CD4-positive, alpha-beta T cell treated with Interleukin-15 for 1 hour (primary cell): Measurements from ENCODE around the gene MTURN.
"Not testable (repeated sequence)": the region's sequence is repeated elsewhere in the genome, so short reads cannot be mapped to it uniquely, and the experiment has no call there.

Experiments
- DNase-seq: peaks from one replicate; pipeline ENCODE4 v3.0.0-alpha.2; 2020

The MTURN gene

DNA sequence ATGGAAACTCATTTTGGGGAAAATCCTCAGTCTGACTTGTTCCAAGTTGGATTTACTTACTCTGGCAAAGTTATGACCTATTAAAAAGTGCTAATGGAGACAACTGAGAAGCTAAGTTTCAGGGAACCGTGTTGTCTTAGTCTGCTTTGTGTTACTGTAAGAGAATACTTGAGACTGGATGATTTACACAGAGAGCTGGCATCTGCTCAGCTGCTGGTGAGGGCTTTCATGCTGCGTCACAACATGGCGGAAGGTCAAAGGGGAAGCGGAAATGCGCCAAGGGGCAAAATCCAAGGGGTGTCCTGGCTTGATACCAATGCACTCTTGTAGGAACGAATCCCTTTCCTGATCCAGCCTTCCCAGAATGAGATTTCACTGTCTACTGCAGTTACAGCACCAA lies 46.4 kb downstream of the MTURN start:
- no peak for DNase-seq

DNA sequence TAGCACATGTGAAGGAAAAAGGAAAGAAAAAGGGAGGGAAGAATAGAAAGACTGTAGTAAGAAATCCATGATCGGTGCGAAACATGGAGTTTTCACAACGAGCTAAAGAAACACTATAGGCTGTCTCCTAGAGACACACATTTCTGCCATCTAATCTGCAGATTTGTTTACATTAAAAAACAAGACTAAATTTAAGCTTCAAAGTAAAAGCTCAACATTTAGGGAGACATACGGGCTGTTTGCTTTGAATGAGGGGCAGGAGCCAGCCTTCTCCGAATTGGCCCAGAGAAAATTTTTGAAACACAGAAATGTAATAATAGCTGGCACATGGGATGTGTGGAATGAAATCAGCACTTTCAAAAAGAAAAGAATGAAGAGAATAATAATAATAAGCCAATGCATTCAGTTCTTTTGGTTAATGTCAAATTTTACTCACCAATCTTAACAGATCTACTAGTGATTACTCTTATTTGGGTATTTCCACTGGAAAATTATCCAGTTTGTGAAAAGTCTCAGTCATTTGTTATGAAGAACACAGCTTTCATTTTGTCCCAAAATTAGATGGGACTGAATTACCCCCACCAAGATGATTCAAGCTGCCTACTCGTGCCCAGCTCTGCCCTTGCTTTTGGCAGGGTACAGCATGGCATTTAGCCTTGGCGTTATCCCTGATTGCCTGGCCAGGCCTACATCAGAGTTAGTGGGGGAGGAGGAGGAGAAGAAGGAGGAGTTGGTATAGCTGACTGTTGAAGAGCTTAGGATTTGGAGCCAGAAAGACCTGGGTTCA lies 47.1 kb downstream of the MTURN start:
- no peak for DNase-seq

DNA sequence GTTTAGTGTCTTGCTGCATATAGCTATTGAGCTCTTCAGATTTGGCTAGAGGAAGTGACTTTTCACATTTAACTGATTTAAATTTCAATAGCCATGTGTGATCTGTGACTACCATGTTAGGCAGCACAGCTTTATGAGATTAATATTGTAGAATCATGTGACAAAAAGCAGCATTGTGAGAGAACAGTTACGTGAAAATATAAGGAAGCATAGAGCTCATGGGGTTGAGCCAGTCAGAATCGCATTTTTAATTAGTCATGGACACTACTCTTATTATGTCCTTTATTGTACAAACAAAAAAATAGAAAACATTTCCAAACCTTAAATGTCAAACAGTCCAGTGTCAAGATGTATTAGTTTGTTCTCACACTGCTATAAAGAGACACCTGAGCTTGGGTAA lies 48.0 kb downstream of the MTURN start:
- DNase-seq, result no peak

DNA sequence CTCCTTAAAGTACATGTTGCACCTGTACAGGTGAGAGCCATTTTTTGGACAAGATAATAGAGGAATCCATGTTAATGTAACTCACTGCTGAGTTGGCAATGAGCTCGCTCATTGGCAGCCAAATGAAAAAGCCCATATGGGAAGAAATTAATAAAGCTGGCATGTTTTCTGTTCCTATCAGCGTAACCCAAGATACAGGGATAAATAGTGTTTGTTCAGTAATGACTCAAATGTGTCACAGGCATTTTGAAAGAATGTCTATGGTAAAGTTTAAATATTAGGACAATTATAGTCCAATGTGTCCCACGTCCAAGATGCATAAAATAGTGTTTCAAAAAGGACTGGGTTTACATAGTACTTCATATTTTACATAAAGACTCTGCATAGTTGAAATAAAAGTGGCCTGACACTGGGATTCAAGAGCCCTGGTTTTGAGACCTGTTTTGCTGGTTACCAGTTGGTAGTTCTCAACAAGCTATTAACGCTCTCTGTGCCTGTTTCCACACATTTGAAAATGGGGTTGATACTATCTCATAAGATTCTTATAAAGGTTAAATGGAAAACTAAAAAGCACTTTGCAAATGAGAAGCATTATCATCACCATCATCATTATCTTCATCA lies 49.1 kb downstream of the MTURN start:
- no peak for DNase-seq

DNA sequence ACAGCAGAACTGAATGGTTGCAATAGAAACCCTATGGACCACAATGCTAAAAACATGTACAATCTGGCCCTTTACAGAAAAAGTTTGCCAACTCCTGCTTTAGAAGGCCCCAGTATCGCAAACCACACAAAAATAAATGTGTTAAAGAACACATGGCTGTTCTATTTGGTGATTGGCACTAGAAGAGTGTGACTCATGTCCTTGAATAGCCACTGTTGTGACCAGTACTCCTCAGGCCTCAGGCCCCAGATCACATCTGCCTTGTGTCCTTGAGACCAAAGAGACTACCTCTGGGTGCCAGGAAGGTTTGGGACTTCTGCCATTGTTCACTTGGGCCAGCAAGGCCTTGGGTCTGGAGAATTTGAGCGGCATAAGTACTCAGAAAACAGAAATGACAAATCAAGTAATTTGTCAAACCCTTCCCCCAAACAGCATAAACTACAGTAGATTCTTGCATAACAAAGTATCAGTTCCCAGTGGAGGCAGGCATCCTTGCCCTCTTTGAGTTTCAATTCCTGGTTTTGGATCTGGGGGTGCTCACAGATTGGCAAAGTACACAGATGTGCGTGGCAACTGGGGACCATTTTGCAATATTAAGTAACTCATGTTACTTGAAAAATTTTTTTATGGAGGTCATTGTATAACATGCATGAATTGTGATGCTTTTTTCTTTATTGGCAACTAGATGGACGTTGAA lies 50.2 kb downstream of the MTURN start:
- peak; percentile 63 for DNase-seq

DNA sequence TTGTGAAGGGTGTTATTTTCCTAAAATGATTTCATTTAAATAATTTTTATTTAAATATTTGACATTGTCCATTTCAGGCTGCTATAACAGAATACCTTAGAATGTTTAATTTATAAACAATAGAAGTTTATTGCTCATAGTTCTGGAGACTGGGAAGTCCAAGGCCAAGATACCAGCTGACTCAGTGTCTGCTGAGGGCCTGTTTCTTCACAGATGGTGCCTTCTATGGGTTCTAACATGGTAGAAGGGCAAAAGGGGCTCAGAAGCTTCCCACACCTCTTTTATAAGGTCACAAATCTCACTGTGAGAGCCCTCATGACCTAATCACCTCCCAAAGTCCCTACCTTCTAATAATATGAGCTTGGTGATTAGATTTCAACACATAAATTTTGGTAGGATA lies 50.7 kb downstream of the MTURN start:
- no peak for DNase-seq

DNA sequence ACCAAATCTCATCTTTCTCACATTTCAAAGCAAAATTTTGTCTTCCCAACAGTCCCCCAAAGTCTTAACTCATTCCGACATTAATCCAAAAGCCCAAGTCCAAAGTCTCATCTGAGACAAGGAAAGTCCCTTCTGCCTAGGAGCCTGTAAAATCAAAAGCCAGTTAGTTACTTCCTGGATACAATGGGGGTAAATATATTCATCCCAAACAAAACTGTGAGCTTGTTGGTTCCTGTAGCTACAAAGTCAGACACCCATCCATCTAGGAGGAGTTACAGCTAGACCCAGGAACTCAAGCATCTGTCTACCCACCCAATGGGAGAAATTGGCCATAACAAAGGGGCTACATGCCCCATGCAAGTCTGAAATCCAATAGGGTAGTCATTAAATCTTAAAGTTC lies 51.9 kb downstream of the MTURN start:
- no peak for DNase-seq

DNA sequence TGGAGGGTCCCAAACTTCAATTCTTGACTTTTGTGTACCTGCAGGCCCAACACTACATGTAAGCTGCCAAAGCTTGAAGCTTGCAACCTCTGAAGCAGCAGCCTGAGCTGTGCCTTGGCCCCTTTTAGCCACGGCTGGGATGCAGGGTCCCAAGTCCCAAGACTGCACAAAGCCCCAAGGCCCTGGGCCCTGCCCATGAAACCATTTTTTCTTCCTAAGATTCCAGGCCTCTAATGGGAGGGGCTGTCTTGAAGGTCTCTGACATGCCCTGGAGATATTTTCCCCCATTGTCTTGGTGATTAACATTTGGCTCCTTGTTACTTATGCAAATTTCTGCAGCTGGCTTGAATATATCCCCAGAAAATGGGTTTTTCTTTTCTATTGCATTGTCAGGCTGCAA lies 52.7 kb downstream of the MTURN start:
- no peak for DNase-seq

DNA sequence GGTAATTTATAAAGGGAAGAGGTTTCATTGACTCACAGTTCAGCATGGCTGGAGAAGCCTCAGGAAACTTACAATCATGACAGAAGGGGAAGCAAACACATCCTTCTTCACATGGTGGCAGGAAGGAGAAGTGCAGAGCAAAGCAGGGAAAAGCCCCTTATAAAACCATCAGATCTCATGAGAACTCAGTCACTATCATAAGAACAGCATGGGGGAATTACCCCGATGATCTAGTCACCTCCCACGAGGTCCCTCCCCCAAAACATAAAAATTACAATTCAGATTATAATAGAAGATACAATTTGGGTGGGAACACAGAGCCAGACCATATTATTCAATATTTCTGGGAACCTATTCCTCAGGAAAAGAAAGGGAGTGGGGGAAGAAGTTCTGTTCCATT lies 53.6 kb downstream of the MTURN start:
- not testable (repeated sequence) for DNase-seq

DNA sequence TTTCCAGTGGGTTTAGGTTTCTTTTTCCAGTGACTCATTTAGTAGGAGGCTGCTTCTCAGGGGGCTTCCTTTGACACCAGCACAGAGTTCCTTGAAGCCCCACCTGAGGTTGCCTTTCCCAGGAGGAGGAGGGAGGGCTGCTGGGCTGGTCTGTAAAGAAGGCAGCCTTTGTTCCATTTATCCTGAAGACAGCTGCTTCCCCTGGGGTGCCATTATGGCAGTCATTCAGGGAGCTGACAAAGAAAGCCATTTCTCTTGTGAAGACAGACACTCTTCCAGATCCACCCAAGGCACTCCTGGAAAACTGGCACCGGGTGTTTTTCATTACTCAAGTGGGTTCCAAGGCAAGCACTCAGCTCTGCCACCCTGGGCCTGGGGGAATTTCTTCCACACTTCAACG lies 54.0 kb downstream of the MTURN start:
- no peak for DNase-seq

DNA sequence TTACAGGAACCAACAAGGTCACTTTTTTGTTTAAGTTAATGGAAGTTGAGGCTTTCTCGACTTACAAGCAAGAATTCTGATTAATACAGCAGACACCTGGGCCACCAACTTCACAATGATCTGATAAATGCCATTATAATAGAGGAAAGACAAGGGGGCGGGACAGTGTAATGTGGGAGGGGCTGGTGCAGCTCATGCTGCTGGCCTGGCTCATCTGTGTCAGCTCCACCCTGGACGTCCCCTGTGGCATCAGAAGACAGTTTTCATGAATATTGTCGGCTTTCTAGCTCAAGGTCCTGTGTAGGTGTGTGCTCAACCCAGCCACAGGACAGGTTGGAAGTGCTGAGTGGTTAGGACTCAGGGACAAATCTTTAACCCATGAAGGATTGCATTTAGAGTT lies 57.0 kb downstream of the MTURN start:
- DNase-seq, result no peak

DNA sequence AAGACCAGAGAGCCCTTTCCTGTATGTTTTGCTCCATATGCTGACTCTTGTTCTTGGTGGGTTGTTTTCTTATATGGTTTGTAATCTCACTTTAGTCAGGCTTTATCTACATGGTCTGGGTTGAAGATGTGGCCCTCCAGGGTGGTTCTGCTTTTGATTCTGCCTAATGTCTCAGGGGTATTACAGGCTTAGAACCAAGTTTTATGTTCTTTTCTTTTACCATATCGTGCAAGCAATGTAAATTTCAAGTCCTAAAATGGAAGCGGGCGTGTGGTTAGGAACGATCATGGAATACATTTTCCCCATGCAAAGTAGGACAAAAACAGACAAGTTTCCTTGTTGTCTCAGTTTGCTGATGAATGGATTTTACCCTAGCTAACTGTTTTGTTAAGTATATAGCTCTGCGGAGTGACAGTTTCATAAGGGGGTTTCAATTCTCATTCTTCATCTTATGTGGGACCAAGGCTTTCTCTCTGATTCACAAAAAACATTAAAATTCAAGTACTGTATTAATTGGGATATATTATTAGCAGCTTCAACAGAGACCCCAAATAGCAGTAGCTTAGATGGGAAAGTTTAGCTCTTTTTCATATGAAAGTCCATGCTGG lies 58.7 kb downstream of the MTURN start:
- DNase-seq, result no peak

DNA sequence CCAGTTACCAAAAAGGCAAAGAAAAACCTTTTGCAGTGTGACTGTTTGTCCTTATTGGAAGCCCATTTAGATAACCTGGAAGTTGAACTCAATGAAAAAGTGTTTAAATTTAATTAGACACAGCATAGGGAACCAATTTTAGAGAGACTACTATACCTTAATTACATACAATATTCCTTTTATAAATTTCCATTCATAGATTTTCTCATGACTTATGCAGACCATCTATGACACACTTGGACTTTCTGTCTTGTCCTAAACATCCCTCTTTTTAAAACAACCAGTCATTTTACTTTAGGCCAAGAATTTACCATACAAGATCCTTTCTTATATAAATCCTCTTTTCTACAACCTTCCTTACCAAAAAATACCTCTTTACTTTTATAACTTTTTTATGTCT lies 61.6 kb downstream of the MTURN start:
- DNase-seq, result no peak

DNA sequence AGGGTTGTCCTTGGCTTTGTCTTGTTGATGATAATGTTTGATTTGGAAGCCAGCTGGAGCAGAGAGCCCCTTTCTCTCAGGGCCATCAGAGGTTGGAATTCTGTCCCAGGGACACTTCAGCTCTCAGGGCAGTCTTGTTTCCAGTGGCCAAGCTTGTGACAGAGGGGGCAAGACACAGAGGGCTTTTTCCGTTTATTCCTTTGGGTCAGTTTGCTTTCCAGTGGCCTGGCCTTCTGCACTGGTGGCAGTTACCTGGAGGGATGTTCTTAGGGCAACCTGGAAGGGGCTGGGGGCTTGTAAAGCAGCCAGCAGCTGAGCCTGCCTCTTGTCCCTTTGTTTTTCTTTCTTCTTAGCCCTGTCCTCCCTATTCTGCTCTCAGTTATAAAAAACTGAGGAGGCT lies 62.7 kb downstream of the MTURN start:
- no peak for DNase-seq

DNA sequence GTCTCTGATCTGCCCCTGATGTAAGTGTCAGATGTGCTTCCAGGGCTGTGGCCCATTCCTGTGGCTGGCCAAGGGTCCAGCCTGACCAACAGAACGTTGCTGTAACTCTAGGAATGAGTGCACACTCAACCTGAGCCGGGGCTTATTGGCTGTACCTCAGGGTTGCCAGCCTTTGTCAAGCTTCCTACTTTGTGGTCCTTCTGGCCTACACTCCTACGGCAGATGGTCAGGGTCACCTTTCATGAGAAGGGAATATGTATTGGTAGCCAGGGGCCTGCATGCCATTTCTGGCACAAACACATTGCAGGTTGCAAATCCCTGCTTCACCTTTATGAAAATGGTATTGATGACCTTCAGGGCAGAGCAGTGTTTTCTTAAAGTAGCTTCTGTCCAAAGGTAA lies 64.5 kb downstream of the MTURN start:
- no peak for DNase-seq

DNA sequence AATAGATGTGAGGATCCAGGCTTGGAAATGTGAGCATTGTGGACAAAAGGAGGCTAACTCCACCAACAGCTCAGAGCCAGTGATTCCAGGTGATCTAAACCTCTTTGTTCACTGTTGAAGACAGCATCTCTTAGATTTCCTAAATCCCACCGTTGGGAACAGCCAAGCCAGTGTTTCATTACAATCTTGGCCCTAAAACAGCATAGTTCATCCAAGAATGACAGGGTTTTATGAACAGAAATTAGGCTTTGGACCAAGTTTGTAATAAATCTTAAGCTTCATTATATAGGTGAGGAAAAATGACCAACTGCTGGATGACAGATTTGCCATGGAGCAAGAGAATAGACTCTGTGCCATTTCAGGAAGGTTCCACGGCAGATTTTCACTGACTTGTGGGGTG lies 65.8 kb downstream of the MTURN start:
- DNase-seq, result no peak

DNA sequence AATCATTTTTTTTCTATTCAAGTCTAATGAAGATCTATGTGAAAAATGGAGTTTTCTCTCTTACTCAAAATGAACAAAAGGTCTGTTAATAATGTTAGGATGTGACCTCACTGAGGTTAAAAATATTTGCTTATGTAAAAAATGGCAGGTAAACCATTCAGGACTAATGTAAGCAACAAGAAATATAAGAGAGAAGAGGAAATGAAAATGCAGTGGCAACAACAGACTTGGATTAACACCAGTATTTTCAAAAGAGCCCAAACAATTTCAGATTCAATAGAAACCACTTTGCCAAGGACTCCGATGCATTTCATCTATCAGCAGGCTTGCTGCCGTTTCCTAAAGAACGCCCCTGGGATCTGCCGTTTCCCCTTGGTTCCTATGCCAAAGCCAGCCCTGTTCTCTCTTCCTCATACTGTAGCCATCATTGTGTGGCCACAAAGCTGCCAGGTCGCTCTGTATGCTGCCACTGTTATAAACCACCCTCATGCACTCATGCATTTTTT lies 66.4 kb downstream of the MTURN start:
- DNase-seq, result no peak

DNA sequence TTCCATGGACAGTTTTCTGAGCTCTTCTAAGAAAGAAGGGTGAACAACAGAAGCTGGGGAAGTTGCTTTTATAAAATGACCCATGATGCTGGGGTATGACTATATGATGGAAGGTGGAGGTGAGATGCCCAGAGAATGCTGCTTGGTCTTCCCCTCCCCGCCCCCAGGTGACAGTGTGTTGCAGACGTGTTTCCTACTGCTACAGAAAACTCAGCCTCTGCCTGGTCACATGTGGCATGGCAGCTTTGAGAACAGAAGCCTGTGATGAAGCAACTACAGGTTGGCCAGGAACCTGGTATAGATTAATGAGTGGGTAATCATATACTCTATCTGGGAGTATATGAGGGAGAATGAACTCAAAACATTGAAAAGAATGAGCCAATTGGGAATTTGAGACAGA lies 67.1 kb downstream of the MTURN start:
- DNase-seq, result no peak

DNA sequence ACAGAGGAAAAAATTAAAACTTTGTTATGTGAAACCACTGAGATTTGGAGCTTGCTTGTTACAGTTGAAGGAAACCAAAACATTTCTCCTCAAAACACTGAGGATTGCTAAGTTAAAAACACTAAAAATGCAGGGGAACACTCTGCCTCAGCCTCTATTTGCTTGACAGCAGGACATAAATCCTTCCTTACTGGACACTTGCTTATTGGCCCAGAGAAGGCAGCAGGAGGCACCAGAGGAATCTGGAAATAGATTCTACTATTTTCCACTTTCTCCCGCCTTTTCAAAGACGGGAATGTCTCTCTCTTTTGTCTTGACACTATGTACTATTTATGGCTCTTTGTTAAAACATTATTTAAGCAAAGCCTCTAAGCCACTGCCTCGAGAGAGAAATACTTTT lies 67.9 kb downstream of the MTURN start:
- no peak for DNase-seq

DNA sequence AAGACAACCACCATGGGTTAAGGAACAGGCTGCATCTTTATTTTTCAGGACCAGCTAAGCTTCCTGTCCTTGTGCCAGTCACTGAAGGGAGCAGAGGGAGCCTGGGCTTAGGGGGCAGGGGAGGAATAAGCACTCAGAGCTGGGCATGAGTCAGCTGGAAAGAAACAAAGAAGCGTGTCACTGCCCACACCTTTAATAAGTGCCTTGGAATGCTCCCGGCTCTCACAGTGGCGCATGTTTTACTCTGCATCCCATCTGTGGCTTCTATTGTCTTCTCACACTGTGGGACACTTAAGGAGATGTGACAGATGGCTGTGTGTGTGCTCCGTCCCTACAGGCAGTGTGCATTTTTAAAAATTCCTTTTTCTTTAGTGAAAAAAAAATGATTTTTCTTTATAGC lies 71.7 kb downstream of the MTURN start:
- DNase-seq, result no peak

DNA sequence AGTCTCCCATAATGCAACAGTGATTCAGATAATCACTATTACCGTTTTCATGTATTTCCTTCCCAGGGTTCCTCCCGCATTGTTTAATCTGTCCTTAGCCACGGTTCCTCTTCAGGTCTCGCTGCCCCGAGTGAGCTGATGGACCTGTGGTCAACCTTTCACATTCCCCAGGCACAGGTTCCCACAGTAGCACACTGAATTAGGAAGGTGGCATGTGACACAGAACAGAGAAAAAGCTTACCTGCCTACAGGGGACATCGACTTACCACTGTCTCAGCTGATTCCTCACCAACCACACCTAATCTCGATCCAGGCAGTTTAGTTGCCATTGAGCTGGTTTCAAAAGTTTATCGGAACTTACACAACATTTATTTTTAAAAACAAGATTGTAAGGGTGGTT lies 72.2 kb downstream of the MTURN start:
- no peak for DNase-seq

DNA sequence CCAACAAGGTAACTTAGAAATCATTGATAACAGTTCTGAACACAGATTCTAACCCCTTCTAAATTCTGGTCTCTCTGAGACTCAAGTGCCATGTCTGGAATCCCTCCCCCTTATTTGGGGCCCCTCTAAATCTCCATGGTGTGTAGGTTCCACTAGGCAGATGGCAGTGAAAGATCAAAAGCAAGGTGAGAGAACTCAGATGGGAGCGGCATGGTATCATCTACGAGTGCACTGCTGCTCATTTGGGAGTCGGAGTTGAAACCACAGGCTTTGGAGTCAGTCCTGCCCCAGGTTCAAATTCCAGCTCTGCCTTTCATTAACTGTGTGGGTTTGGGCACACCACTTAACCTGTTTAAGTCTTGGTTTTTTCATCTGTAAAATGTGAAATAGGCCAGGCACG lies 72.6 kb downstream of the MTURN start:
- no peak for DNase-seq

DNA sequence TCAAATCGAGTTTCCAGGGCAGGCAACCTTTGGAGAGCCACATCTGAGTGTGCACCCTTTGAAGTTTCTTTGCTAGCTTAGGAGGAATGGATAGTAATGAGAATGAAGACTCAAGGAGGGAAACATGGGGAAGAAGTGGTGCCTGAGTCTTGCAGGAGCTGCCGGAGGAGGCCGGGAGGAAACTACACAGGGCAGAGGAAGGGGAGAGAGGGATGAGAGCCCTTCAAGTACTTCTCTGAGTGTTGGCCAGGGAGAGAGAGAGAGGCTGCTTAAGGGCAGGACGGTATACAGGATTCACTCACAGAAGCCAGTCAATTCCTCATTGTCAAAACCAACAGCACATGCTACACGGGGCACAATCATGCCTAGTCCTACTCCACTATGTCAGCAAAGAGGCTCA lies 75.2 kb downstream of the MTURN start:
- DNase-seq, result no peak
